HEK293 (cell line): Measurements from ENCODE around the gene CEP20.

Experiments
- PRDM1 ChIP-seq: fragments of 450-650 bp; formaldehyde crosslinking; IDR thresholded peaks from 2 replicates; pipeline ENCODE4; 2016; ENCODE audit warnings: missing biosample characterization, missing genetic modification characterization
- ZFP3 ChIP-seq: fragments of 450-650 bp; formaldehyde crosslinking; IDR thresholded peaks from 2 replicates; pipeline ENCODE4 v1.5.1; 2016; ENCODE audit warnings: low read depth, missing biosample characterization, missing genetic modification characterization
- ZNF140 ChIP-seq: fragments of 450-650 bp; formaldehyde crosslinking; IDR thresholded peaks from 2 replicates; pipeline ENCODE4 v1.5.1; 2016; ENCODE audit warnings: missing biosample characterization, missing genetic modification characterization
- ZNF292 ChIP-seq: fragments of 450-650 bp; formaldehyde crosslinking; IDR thresholded peaks from 2 replicates; pipeline ENCODE4 v1.5.1; 2016; ENCODE audit warnings: low read depth, missing biosample characterization, missing genetic modification characterization, borderline replicate concordance
- ZNF513 ChIP-seq: fragments of 450-650 bp; IDR thresholded peaks from 2 replicates; pipeline ENCODE4 v1.5.1; 2018; ENCODE audit warnings: missing biosample characterization, missing genetic modification characterization
- ZNF600 ChIP-seq: fragments of 450-650 bp; formaldehyde crosslinking; IDR thresholded peaks from 2 replicates; pipeline ENCODE4 v1.5.1; 2016; ENCODE audit warnings: missing biosample characterization, missing genetic modification characterization
- ZNF785 ChIP-seq: fragments of 450-650 bp; formaldehyde crosslinking; IDR thresholded peaks from 2 replicates; pipeline ENCODE4 v1.5.1; 2016; ENCODE audit warnings: missing biosample characterization, missing genetic modification characterization
- TF ChIP-seq, protein P1 (sequence below): fragments of 450-650 bp; formaldehyde crosslinking; IDR thresholded peaks from 2 replicates; pipeline ENCODE4 v1.5.1; 2016; ENCODE audit warnings: missing biosample characterization, missing genetic modification characterization
- TF ChIP-seq, protein P2 (sequence below): fragments of 450-650 bp; formaldehyde crosslinking; IDR thresholded peaks from 2 replicates; pipeline ENCODE4 v1.5.1; 2016; ENCODE audit warnings: missing biosample characterization, missing genetic modification characterization

GRCh38 chr16:15907863-15908478, 19.6 kb upstream of the CEP20 start:
- TF ChIP-seq ZNF140 (tag by site-specific recombination) = no peak
- TF ChIP-seq, protein P1, sequence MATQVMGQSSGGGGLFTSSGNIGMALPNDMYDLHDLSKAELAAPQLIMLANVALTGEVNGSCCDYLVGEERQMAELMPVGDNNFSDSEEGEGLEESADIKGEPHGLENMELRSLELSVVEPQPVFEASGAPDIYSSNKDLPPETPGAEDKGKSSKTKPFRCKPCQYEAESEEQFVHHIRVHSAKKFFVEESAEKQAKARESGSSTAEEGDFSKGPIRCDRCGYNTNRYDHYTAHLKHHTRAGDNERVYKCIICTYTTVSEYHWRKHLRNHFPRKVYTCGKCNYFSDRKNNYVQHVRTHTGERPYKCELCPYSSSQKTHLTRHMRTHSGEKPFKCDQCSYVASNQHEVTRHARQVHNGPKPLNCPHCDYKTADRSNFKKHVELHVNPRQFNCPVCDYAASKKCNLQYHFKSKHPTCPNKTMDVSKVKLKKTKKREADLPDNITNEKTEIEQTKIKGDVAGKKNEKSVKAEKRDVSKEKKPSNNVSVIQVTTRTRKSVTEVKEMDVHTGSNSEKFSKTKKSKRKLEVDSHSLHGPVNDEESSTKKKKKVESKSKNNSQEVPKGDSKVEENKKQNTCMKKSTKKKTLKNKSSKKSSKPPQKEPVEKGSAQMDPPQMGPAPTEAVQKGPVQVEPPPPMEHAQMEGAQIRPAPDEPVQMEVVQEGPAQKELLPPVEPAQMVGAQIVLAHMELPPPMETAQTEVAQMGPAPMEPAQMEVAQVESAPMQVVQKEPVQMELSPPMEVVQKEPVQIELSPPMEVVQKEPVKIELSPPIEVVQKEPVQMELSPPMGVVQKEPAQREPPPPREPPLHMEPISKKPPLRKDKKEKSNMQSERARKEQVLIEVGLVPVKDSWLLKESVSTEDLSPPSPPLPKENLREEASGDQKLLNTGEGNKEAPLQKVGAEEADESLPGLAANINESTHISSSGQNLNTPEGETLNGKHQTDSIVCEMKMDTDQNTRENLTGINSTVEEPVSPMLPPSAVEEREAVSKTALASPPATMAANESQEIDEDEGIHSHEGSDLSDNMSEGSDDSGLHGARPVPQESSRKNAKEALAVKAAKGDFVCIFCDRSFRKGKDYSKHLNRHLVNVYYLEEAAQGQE = no peak
- no peak for TF ChIP-seq ZNF513
- no peak for TF ChIP-seq PRDM1 (tag by site-specific recombination)
- TF ChIP-seq ZNF785 (tag by site-specific recombination) = no peak
- TF ChIP-seq ZNF292 (tag by site-specific recombination) = no peak
- TF ChIP-seq ZFP3 (tag by site-specific recombination) = no peak
- TF ChIP-seq, protein P2, sequence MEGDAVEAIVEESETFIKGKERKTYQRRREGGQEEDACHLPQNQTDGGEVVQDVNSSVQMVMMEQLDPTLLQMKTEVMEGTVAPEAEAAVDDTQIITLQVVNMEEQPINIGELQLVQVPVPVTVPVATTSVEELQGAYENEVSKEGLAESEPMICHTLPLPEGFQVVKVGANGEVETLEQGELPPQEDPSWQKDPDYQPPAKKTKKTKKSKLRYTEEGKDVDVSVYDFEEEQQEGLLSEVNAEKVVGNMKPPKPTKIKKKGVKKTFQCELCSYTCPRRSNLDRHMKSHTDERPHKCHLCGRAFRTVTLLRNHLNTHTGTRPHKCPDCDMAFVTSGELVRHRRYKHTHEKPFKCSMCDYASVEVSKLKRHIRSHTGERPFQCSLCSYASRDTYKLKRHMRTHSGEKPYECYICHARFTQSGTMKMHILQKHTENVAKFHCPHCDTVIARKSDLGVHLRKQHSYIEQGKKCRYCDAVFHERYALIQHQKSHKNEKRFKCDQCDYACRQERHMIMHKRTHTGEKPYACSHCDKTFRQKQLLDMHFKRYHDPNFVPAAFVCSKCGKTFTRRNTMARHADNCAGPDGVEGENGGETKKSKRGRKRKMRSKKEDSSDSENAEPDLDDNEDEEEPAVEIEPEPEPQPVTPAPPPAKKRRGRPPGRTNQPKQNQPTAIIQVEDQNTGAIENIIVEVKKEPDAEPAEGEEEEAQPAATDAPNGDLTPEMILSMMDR (tag by site-specific recombination) = no peak
- no peak for TF ChIP-seq ZNF600
